Gastrocnemius medialis (tissue), 4 donors: Measurements from ENCODE around the gene CLDN3.

Experiments used
- CTCF ChIP-seq, 5 experiments: fragments of 450-650 bp in 3 of 5; fragments of 200-600 bp in 2 of 5; sonication (generic) in 2 of 5; IDR thresholded peaks in 4 of 5; conservative IDR thresholded peaks in 1 of 5; 1 replicate in 4 of 5; 2 replicates in 1 of 5; pipeline ENCODE4 v1.5.1; 2016 to 2019; ENCODE audit warnings: antibody characterized with exemption in 5 of 5, mild to moderate bottlenecking in 3 of 5, moderate library complexity in 3 of 5
- POLR2A ChIP-seq, 2 donors: fragments of 450-650 bp; IDR thresholded peaks; one replicate each; pipeline ENCODE4 v1.6.1; 2017; ENCODE audit warnings: antibody characterized with exemption in 2 of 2, mild to moderate bottlenecking in 2 of 2, moderate library complexity in 2 of 2

- TF ChIP-seq CTCF (IDR thresholded peaks at IDR 0.05 in 4 of 5, conservative IDR thresholded peaks at IDR 0.05 in 1 of 5) (no peak), POLR2A (IDR thresholded peaks at IDR 0.05) (no peak)
Observed at GRCh38 chr7:73812996-73813395, 42.9 kb upstream of the CLDN3 start.
